Stimulated activated naive CD8-positive, alpha-beta T cell treated with anti-CD3 and anti-CD28 coated beads, Interleukin-15, amount 100 ng/mL, for 72 hours (primary cell): ENCODE data around the gene CECR2.

Experiments
- ATAC-seq: fragments of 150-1000 bp; cut with Tn5 transposase; 2 replicates; pipeline ENCODE4 v1.10.0; 2021; ENCODE audit warnings: mild to moderate bottlenecking, moderate library complexity
- DNase-seq, 2 donors: peaks; one replicate each; pipeline ENCODE4 v3.0.0; 2021 to 2022
- H3K27ac Mint-ChIP-seq, 2 donors: one replicate each; pipeline ENCODE4 v1.8.0; 2022; ENCODE audit warnings: mild to moderate bottlenecking in 2 of 2, mixed read lengths in 2 of 2, moderate library complexity in 2 of 2
- H3K27me3 Mint-ChIP-seq: one replicate; pipeline ENCODE4 v1.8.0; 2022; ENCODE audit warnings: mixed read lengths
- H3K4me1 Mint-ChIP-seq: one replicate; pipeline ENCODE4 v1.8.0; 2022; ENCODE audit warnings: mild to moderate bottlenecking, mixed read lengths
- H3K4me3 Mint-ChIP-seq, 2 donors: one replicate each; pipeline ENCODE4 v1.8.0; 2022; ENCODE audit warnings: mild to moderate bottlenecking in 2 of 2, mixed read lengths in 2 of 2, moderate library complexity in 1 of 2
- H3K9me3 Mint-ChIP-seq, 2 donors: one replicate each; pipeline ENCODE4 v1.8.0; 2022; ENCODE audit warnings: mixed read lengths in 2 of 2

Gene CECR2

GRCh38 chr22:17443405-17444203 lies 74.3 kb downstream of the CECR2 start:
- no peak for DNase-seq
- H3K27ac Mint-ChIP-seq, result peak overlapping the region in 1 of 2 donors; percentile 86
- no peaks in the 10 kb centered on the region for H3K9me3 Mint-ChIP-seq
- no peaks in the 10 kb centered on the region for H3K4me1 Mint-ChIP-seq
- H3K4me3 Mint-ChIP-seq, result no peak overlapping the region
- ATAC-seq, result no peak
- H3K27me3 Mint-ChIP-seq, result no peaks in the 10 kb centered on the region

DNA sequence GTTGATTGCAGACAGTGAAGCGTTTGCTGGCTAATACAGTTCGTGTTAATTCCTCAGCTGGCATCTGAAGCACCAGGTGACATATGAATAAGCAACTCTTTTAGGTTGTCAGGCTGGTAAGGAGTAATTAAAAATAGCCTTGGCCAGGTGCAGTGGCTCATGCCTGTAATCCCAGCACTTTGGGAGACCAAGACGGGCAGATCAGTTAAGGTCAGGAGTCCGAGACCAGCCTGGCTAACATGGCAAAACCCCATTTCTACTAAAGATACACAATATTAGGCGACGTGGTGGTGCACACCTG lies 74.9 kb downstream of the CECR2 start:
- Mint-ChIP-seq H3K9me3 (no peaks in the 10 kb centered on the region), H3K4me3 (no peak overlapping the region), H3K27ac (no peak overlapping the region), H3K4me1 (no peaks in the 10 kb centered on the region), H3K27me3 (no peaks in the 10 kb centered on the region)
- ATAC-seq (no peak), DNase-seq (no peak)

DNA sequence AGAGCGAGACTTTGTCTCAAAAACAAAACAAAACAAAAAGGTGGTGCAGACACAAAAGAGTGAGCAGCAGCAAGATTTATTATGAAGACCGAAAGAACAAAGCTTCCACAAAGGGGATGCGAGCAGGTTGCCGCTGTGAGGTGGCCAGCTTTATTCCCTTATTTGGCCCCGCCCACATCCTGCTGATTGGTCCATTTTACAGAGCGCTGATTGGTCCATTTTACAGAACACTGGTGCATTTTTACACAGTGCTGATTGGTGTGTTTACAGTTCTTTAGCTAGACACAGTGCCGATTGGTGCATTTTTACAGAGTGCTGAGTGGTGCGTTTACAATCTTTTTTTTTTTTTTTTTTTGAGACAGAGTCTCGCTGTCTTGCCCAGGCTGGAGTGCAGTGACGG lies 77.4 kb downstream of the CECR2 start:
- ATAC-seq (no peak), DNase-seq (no peak)
- H3K27me3 Mint-ChIP-seq, result no peaks in the 10 kb centered on the region
- H3K4me3 Mint-ChIP-seq, result no peak overlapping the region
- H3K9me3 Mint-ChIP-seq, result no peaks in the 10 kb centered on the region
- H3K4me1 Mint-ChIP-seq, result no peaks in the 10 kb centered on the region
- H3K27ac Mint-ChIP-seq, result peak overlapping the region in 1 of 2 donors; percentile 74

DNA sequence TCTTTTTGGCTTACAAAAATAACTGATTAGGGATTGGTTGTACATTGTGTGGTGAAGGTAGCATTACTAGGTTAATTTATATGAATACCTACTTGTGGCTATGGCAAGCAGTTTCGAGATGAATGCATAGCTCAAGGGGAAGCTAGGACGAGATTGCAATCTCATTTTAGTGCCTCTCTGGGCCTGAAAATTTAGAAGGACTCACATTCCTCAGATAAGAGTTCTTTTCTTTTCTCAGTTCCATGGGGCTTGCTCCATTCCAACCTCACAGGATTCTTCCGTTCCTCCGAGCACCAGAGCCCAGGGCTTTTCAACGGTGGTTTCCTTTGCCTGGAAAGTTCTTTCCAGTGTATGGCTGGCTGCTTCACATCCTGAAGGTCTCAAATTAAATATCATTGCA lies 82.1 kb downstream of the CECR2 start:
- Mint-ChIP-seq H3K9me3 (no peaks in the 10 kb centered on the region), H3K4me3 (no peak overlapping the region), H3K27me3 (no peaks in the 10 kb centered on the region), H3K4me1 (no peaks in the 10 kb centered on the region), H3K27ac (peak overlapping the region in 1 of 2 donors; percentile 7)
- DNase-seq (no peak), ATAC-seq (no peak)

- H3K4me1 Mint-ChIP-seq, result no peaks in the 10 kb centered on the region
- H3K27me3 Mint-ChIP-seq, result peaks cover 11% of the 10 kb centered on the region
- H3K9me3 Mint-ChIP-seq, result no peaks in the 10 kb centered on the region
- H3K4me3 Mint-ChIP-seq, result no peak overlapping the region
- peak overlapping the region in 1 of 2 donors; percentile 4 for H3K27ac Mint-ChIP-seq
- no peak for DNase-seq
- no peak for ATAC-seq
Measured at GRCh38 chr22:17460895-17461294, 91.6 kb downstream of the CECR2 start.

DNA sequence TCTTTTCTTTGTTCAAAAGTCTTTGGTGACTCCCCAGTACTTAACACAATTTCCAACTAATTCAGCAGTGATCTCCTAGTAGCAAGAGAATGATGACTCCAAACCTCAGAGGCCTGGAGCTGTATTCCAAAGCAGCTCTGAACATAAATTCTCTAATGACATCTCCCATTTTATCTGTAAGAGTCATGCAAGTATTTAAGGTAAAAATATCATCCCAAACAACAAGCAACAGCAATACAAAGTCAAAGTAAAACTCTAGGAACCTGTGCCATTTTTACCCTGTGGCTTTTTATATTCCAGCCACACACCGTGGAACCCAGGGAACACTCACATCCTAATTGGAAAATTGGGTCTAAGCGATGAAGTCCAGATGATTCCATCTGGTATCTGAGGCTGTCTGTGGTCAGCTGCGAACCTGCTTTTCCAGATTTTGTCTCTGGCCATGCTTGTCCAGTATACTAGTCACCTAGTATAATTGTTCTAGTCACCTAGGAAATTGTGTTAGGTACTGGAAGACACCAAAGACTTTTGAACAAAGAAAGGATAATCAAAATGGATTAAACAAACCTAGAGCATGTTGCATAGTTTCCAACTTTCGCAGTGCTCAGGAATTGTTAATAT lies 101.7 kb downstream of the CECR2 start:
- Mint-ChIP-seq H3K9me3 (no peaks in the 10 kb centered on the region), H3K27ac (no peak overlapping the region), H3K4me1 (no peaks in the 10 kb centered on the region), H3K4me3 (no peak overlapping the region), H3K27me3 (peaks cover 56% of the 10 kb centered on the region)
- DNase-seq (no peak), ATAC-seq (no peak)

- no peak overlapping the region for H3K4me3 Mint-ChIP-seq
- H3K9me3 Mint-ChIP-seq, result no peaks in the 10 kb centered on the region
- no peaks in the 10 kb centered on the region for H3K4me1 Mint-ChIP-seq
- DNase-seq (no peak), ATAC-seq (no peak)
- H3K27me3 Mint-ChIP-seq, result peaks cover 53% of the 10 kb centered on the region
- H3K27ac Mint-ChIP-seq, result no peak overlapping the region
Measured at GRCh38 chr22:17471886-17472535, 102.8 kb downstream of the CECR2 start.

GRCh38 chr22:17472932-17473331 lies 103.7 kb downstream of the CECR2 start:
- no peak overlapping the region for H3K27ac Mint-ChIP-seq
- H3K4me3 Mint-ChIP-seq, result no peak overlapping the region
- peaks cover 59% of the 10 kb centered on the region for H3K27me3 Mint-ChIP-seq
- H3K4me1 Mint-ChIP-seq, result no peaks in the 10 kb centered on the region
- H3K9me3 Mint-ChIP-seq, result no peaks in the 10 kb centered on the region
- no peak for DNase-seq
- no peak for ATAC-seq

- ATAC-seq (no peak), DNase-seq (no peak)
- peak overlapping the region; percentile 12 to 69 for H3K27ac Mint-ChIP-seq
- no peak overlapping the region for H3K4me3 Mint-ChIP-seq
- H3K4me1 Mint-ChIP-seq, result no peaks in the 10 kb centered on the region
- no peaks in the 10 kb centered on the region for H3K9me3 Mint-ChIP-seq
- H3K27me3 Mint-ChIP-seq, result peaks cover 61% of the 10 kb centered on the region
Measured at GRCh38 chr22:17475318-17476230, 106.3 kb downstream of the CECR2 start.

GRCh38 chr22:17476838-17477237 lies 107.6 kb downstream of the CECR2 start:
- peak overlapping the region in 1 of 2 donors; percentile 3 for H3K27ac Mint-ChIP-seq
- no peak overlapping the region for H3K4me3 Mint-ChIP-seq
- no peak for DNase-seq
- ATAC-seq, result no peak
- no peaks in the 10 kb centered on the region for H3K9me3 Mint-ChIP-seq
- H3K27me3 Mint-ChIP-seq, result peaks cover 50% of the 10 kb centered on the region
- H3K4me1 Mint-ChIP-seq, result no peaks in the 10 kb centered on the region

- H3K9me3 Mint-ChIP-seq, result no peaks in the 10 kb centered on the region
- no peaks in the 10 kb centered on the region for H3K4me1 Mint-ChIP-seq
- ATAC-seq (no peak), DNase-seq (no peak)
- peak overlapping the region in 1 of 2 donors; percentile 3 for H3K27ac Mint-ChIP-seq
- peaks cover 50% of the 10 kb centered on the region for H3K27me3 Mint-ChIP-seq
- no peak overlapping the region for H3K4me3 Mint-ChIP-seq
Measured at GRCh38 chr22:17477391-17477833, 108.2 kb downstream of the CECR2 start.

DNA sequence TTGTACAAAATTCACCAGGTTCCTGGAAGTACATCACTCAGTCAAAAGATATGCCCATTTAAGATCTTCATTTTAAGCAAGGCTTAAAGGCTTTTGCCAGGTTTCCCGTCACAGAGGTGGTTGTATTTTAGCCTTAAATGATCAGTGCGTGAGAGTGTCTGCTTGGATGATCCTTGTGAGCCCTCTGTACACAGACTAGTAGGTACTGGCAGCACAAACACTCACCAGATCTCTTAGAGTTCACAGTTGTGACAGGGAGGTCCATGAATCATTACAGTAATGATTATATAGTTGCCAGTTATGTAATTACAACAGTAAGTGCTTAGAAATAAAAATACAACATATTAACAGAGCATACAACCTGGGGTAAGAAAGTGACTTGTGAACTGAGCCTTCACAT lies 109.9 kb downstream of the CECR2 start:
- ATAC-seq (no peak), DNase-seq (no peak)
- H3K27ac Mint-ChIP-seq, result no peak overlapping the region
- H3K4me3 Mint-ChIP-seq, result no peak overlapping the region
- no peaks in the 10 kb centered on the region for H3K9me3 Mint-ChIP-seq
- H3K4me1 Mint-ChIP-seq, result no peaks in the 10 kb centered on the region
- H3K27me3 Mint-ChIP-seq, result peaks cover 43% of the 10 kb centered on the region

GRCh38 chr22:17481424-17481823 lies 112.2 kb downstream of the CECR2 start:
- Mint-ChIP-seq H3K27me3 (peaks cover 21% of the 10 kb centered on the region), H3K9me3 (no peaks in the 10 kb centered on the region), H3K27ac (no peak overlapping the region), H3K4me1 (no peaks in the 10 kb centered on the region), H3K4me3 (no peak overlapping the region)
- no peak for DNase-seq
- no peak for ATAC-seq

- no peaks in the 10 kb centered on the region for H3K9me3 Mint-ChIP-seq
- ATAC-seq (no peak), DNase-seq (no peak)
- no peaks in the 10 kb centered on the region for H3K4me1 Mint-ChIP-seq
- peaks cover 4% of the 10 kb centered on the region for H3K27me3 Mint-ChIP-seq
- no peak overlapping the region for H3K4me3 Mint-ChIP-seq
- H3K27ac Mint-ChIP-seq, result no peak overlapping the region
Measured at GRCh38 chr22:17483688-17484372, 114.6 kb downstream of the CECR2 start.

- Mint-ChIP-seq H3K27me3 (no peaks in the 10 kb centered on the region), H3K4me3 (no peak overlapping the region), H3K9me3 (no peaks in the 10 kb centered on the region), H3K27ac (no peak overlapping the region), H3K4me1 (no peaks in the 10 kb centered on the region)
- no peak for DNase-seq
- no peak for ATAC-seq
Measured at GRCh38 chr22:17484608-17485007, 115.3 kb downstream of the CECR2 start.
